Hepatocyte (in vitro differentiated cells): Measurements from ENCODE around the gene STOML2.

Source experiments
- CTCF ChIP-seq: fragments of 200-600 bp; sonication (generic); IDR thresholded peaks from 2 replicates; pipeline ENCODE4 v1.5.1; 2016; ENCODE audit warnings: antibody characterized with exemption, mild to moderate bottlenecking; ENCODE audit not compliant: poor library complexity
- EZH2 ChIP-seq: fragments of 200-600 bp; sonication (generic); IDR thresholded peaks from 2 replicates; pipeline ENCODE4 v1.6.1; 2016; ENCODE audit warnings: antibody characterized with exemption, mild to moderate bottlenecking, borderline replicate concordance
- EZH2phosphoT487 ChIP-seq: fragments of 200-600 bp; sonication (generic); IDR thresholded peaks from one replicate; pipeline ENCODE4 v1.6.1; 2018; ENCODE audit warnings: antibody characterized with exemption, mild to moderate bottlenecking, low read depth, moderate library complexity; ENCODE audit not compliant: unreplicated experiment, severe bottlenecking

- TF ChIP-seq CTCF, result no peak
- TF ChIP-seq EZH2phosphoT487, result no peak
- TF ChIP-seq EZH2, result no peak
Observed at GRCh38 chr9:35110327-35110761, 7.4 kb upstream of the STOML2 start.
